Fibroblast of lung (primary cell): ENCODE measurements around the gene GPR176. TPM values are rescaled to one million over a fixed set of nuclear protein-coding genes. Genes with fewer than 3 reads are reported as not detected.

Source experiments
- DNase-seq, 2 donors: peaks; one replicate each; pipeline versions ENCODE4 v3.0.0 to v3.0.0-alpha.2; 2010; ENCODE audit warnings: low read depth in 2 of 2
- H2AFZ ChIP-seq: 2 replicates; pipeline ENCODE4 v1.5.1; 2012; ENCODE audit warnings: low read length, control low read depth, inconsistent platforms
- H3K27ac ChIP-seq: 2 replicates; pipeline ENCODE4 v1.5.1; 2011; ENCODE audit warnings: low read length, control low read depth; ENCODE audit not compliant: insufficient read depth
- H3K27me3 ChIP-seq: 2 replicates; pipeline ENCODE4 v1.5.1; 2011; ENCODE audit warnings: mild to moderate bottlenecking, low read length; ENCODE audit not compliant: control insufficient read depth, insufficient read depth
- H3K36me3 ChIP-seq: 2 replicates; pipeline ENCODE4 v1.5.1; 2011; ENCODE audit warnings: low read length; ENCODE audit not compliant: control insufficient read depth, insufficient read depth
- H3K4me1 ChIP-seq: 2 replicates; pipeline ENCODE4 v1.5.1; 2011; ENCODE audit warnings: low read length; ENCODE audit not compliant: control insufficient read depth, insufficient read depth; ENCODE audit errors: extremely low read depth
- H3K4me2 ChIP-seq: 2 replicates; pipeline ENCODE4 v1.5.1; 2011; ENCODE audit warnings: low read length, control low read depth; ENCODE audit not compliant: insufficient read depth; ENCODE audit errors: extremely low read depth
- H3K4me3 ChIP-seq, 4 experiments: fragments of 200-600 bp in 1 of 4; sonication (generic) in 1 of 4; replicated peaks in 1 of 4; 2 replicates each; pipeline ENCODE4 v1.5.1; 2011 to 2016; ENCODE audit warnings: low read length in 4 of 4, low read depth in 3 of 4, mild to moderate bottlenecking in 3 of 4, control low read depth in 2 of 4, inconsistent platforms in 1 of 4, mixed read lengths in 1 of 4; ENCODE audit not compliant: insufficient read depth in 1 of 4; ENCODE audit errors: control extremely low read depth in 1 of 4
- H3K79me2 ChIP-seq: 2 replicates; pipeline ENCODE4 v1.5.1; 2012; ENCODE audit warnings: mild to moderate bottlenecking, low read length, inconsistent platforms; ENCODE audit not compliant: control insufficient read depth, insufficient read depth
- H3K9ac ChIP-seq: 2 replicates; pipeline ENCODE4 v1.5.1; 2011; ENCODE audit warnings: mild to moderate bottlenecking, low read length, control low read depth; ENCODE audit not compliant: insufficient read depth
- H3K9me3 ChIP-seq: 2 replicates; pipeline ENCODE4 v1.5.1; 2012; ENCODE audit warnings: low read depth, low read length; ENCODE audit not compliant: control insufficient read depth, insufficient read depth
- H4K20me1 ChIP-seq: 2 replicates; pipeline ENCODE4 v1.5.1; 2011; ENCODE audit warnings: low read length; ENCODE audit not compliant: control insufficient read depth, insufficient read depth; ENCODE audit errors: extremely low read depth
- CTCF ChIP-seq, 2 donors: IDR thresholded peaks in 1 of 2; conservative IDR thresholded peaks in 1 of 2; 1 replicate in 1 of 2; 2 replicates in 1 of 2; pipeline ENCODE4 v1.5.1; 2011 to 2012; ENCODE audit warnings: low read length in 2 of 2, control low read depth in 1 of 2, inconsistent platforms in 1 of 2, low read depth in 1 of 2, mild to moderate bottlenecking in 1 of 2
- EZH2 ChIP-seq: IDR thresholded peaks from 2 replicates; pipeline ENCODE4 v1.5.1; 2012; ENCODE audit warnings: low read length, control low read depth, mild to moderate bottlenecking; ENCODE audit errors: missing control alignments
- polyA plus RNA-seq, 2 donors: library from polyadenylated mRNA; depleted of rRNA in 1 of 2; stranded (reverse) in 1 of 2; unstranded in 1 of 2; fragments of >200 nt; gene quantifications; 2 replicates each; pipeline ENCODE4 v1.2.1, GENCODE V29; 2011 to 2012; ENCODE audit warnings: missing spikeins in 1 of 2
- total RNA-seq: library from RNA; depleted of rRNA; stranded (reverse); fragments of >200 nt; gene quantifications from 2 replicates; pipeline ENCODE4 v1.2.1, GENCODE V29; 2014

Gene GPR176
- total and polyA plus RNA-seq, 2 donors (not counting 1 experiment from before 2014, with no cell fraction given) = 124 to 179 TPM

- no peak overlapping the region for H3K9ac ChIP-seq
- TF ChIP-seq CTCF (conservative IDR thresholded peaks at IDR 0.05 in 1 of 2, IDR thresholded peaks at IDR 0.05 in 1 of 2; ENCODE audit: low read depth in 1 of 2, low read length in 2 of 2) = no peak
- TF ChIP-seq EZH2 = no peak
- H3K4me2 ChIP-seq = no peak overlapping the region
- peaks cover 6% of the 10 kb centered on the region for H3K4me1 ChIP-seq
- no peaks in the 10 kb centered on the region for H4K20me1 ChIP-seq
- H3K79me2 ChIP-seq = peaks cover 72% of the 10 kb centered on the region
- H2AFZ ChIP-seq = no peak overlapping the region
- no peaks in the 10 kb centered on the region for H3K9me3 ChIP-seq
- H3K27me3 ChIP-seq = no peaks in the 10 kb centered on the region
- H3K4me3 ChIP-seq = no peak overlapping the region
- no peaks in the 10 kb centered on the region for H3K36me3 ChIP-seq
- peak; percentile 23 to 80 for DNase-seq
- H3K27ac ChIP-seq = peak overlapping the region; percentile 68
These were observed 41.7 kb downstream of the GPR176 start for GRCh38 chr15:39878406-39878785.

DNA sequence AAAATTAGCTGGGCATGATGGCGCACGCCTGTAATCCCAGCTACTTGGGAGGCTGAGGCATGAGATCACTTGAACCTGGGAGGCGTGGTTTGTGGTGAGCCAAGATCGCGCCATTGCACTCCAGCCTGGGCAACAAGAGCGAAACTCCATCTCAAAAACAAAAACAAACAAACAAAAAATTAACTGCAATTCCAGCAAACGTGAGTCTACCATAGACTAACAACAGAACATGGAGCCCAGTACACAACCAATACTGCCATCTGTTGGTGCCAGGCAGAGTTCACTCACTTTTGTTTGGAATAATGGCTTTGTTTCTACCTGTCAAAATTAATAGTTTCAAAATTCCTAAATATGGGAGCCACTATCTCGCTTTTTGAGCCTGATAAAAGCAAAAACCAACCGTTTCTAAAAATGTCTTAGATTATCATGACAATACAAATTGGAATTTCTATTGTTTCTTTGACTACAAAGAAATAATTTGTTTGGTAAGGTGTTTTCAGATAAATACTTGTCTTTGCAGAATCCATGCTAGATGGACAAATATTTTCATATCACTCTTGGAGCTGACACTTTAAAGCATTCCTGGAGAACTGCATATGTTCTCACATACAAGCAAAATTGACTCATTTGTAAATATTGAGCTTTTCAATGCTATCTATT is 45.0 kb downstream of the GPR176 start:
- TF ChIP-seq CTCF (conservative IDR thresholded peaks at IDR 0.05 in 1 of 2, IDR thresholded peaks at IDR 0.05 in 1 of 2; ENCODE audit: low read depth in 1 of 2, low read length in 2 of 2) (peak; percentile 61 to 70), EZH2 (no peak)
- Histone ChIP-seq H3K27me3 (no peaks in the 10 kb centered on the region), H2AFZ (no peak overlapping the region), H3K4me2 (no peak overlapping the region), H3K4me1 (peaks cover 5% of the 10 kb centered on the region), H3K4me3 (no peak overlapping the region), H3K9ac (no peak overlapping the region), H4K20me1 (no peaks in the 10 kb centered on the region), H3K27ac (no peak overlapping the region), H3K9me3 (no peaks in the 10 kb centered on the region), H3K36me3 (no peaks in the 10 kb centered on the region), H3K79me2 (peaks cover 73% of the 10 kb centered on the region)
- DNase-seq = peak; percentile 19 to 65

- H3K27me3 ChIP-seq = no peaks in the 10 kb centered on the region
- H3K4me3 ChIP-seq = no peak overlapping the region
- H3K4me2 ChIP-seq = no peak overlapping the region
- peaks cover 4% of the 10 kb centered on the region for H3K4me1 ChIP-seq
- H2AFZ ChIP-seq = no peak overlapping the region
- H3K9me3 ChIP-seq = no peaks in the 10 kb centered on the region
- no peaks in the 10 kb centered on the region for H3K36me3 ChIP-seq
- no peak for DNase-seq
- H4K20me1 ChIP-seq = no peaks in the 10 kb centered on the region
- H3K27ac ChIP-seq = no peak overlapping the region
- H3K9ac ChIP-seq = no peak overlapping the region
- peaks cover 70% of the 10 kb centered on the region for H3K79me2 ChIP-seq
- TF ChIP-seq CTCF (conservative IDR thresholded peaks at IDR 0.05 in 1 of 2, IDR thresholded peaks at IDR 0.05 in 1 of 2; ENCODE audit: low read depth in 1 of 2, low read length in 2 of 2) = no peak
- no peak for TF ChIP-seq EZH2
These were observed 46.1 kb downstream of the GPR176 start for GRCh38 chr15:39873978-39874377.
